ENCODE results near the gene SLC39A6. TPM values are rescaled to one million over a fixed set of nuclear protein-coding genes. Genes with fewer than 3 reads are reported as not detected.
"Not testable (repeated sequence)": the region's sequence is repeated elsewhere in the genome, so short reads cannot be mapped to it uniquely, and the experiment has no call there.

The SLC39A6 gene
- total RNA-seq, 1 donor from 2014 or later = 48.7 TPM

DNA sequence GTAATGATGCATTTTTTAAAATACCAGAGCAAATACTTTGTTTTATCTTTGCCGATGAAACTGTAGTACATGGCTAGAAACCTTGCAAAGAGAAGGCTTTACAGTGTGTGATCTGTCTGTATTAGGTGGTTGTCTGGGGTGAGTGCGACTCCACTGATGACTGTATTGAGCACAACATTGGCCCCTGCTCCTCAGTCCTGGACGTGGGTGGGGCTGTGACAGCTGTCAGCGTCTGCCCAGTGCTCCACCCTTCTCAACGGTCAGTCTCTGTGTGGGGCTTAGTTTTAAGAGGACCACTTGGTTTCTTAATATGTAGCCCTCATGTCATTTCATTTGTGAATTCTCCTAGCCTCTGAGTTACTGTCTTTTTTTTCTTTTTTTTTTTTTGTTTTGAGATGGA, 40.8 kb upstream of the SLC39A6 start:
- Mint-ChIP-seq H3K4me3 (no peak overlapping the region), H3K4me1 (ENCODE audit: unreplicated experiment) (no peaks in the 10 kb centered on the region), H3K36me3 (peaks cover 32% of the 10 kb centered on the region), H3K27ac (no peak overlapping the region), H3K27me3 (no peaks in the 10 kb centered on the region), H3K9me3 (no peaks in the 10 kb centered on the region)
- TF ChIP-seq, protein P1, sequence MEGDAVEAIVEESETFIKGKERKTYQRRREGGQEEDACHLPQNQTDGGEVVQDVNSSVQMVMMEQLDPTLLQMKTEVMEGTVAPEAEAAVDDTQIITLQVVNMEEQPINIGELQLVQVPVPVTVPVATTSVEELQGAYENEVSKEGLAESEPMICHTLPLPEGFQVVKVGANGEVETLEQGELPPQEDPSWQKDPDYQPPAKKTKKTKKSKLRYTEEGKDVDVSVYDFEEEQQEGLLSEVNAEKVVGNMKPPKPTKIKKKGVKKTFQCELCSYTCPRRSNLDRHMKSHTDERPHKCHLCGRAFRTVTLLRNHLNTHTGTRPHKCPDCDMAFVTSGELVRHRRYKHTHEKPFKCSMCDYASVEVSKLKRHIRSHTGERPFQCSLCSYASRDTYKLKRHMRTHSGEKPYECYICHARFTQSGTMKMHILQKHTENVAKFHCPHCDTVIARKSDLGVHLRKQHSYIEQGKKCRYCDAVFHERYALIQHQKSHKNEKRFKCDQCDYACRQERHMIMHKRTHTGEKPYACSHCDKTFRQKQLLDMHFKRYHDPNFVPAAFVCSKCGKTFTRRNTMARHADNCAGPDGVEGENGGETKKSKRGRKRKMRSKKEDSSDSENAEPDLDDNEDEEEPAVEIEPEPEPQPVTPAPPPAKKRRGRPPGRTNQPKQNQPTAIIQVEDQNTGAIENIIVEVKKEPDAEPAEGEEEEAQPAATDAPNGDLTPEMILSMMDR (conservative IDR thresholded peaks at IDR 0.05) = no peak
- no peak for DNase-seq (ENCODE audit: extremely low spot score, unreplicated experiment)

DNA sequence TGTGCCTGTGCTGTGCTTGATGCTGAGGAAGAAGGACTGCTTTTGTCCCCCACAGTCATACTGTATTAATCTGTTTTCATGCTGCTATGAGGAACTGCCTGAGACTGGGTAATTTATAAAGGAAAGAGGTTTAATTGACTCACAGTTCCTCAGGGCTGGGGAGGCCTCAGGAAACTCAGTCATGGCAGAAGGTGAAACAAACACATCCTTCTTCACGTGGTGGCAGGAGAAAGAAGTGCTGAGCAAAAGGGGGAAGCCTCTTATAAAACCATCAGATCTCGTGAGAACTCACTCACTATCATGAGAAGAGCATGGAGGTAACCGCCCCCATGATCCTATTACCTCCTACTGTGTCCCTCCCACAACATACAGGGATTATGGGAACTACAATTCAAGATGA, 39.2 kb upstream of the SLC39A6 start:
- peaks cover 38% of the 10 kb centered on the region for H3K36me3 Mint-ChIP-seq
- H3K4me3 Mint-ChIP-seq; H3K4me1 Mint-ChIP-seq (ENCODE audit: unreplicated experiment); H3K27ac Mint-ChIP-seq; H3K27me3 Mint-ChIP-seq; DNase-seq (ENCODE audit: extremely low spot score, unreplicated experiment); H3K9me3 Mint-ChIP-seq: not testable (repeated sequence)

DNA sequence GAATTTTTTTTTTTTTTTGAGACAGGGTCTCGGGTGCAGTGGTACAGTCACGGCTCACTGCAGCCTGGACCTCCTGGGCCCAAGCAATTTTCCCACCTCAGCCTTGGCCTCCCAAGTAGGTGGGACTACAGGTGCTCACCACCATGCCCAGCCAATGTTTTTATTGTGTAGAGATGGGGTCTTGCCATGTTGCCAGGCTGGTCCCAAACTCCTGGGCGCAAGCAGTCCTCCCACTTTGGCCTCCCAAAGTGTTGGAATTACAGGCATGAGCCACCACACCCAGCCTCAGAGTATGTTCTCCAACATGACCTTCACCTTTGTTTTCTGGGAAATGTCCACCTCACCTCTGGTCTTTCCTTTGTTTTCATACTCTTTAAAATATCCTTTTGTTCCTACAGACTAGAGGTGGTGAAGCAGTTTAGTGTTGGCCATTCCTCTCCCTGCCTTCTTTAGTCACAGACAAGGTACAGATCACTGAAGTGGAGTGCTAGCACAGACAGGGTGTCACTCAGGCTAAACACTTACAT, 38.6 kb upstream of the SLC39A6 start:
- Mint-ChIP-seq H3K27ac (no peak overlapping the region), H3K4me1 (ENCODE audit: unreplicated experiment) (no peaks in the 10 kb centered on the region), H3K9me3 (no peaks in the 10 kb centered on the region), H3K27me3 (no peaks in the 10 kb centered on the region), H3K4me3 (no peak overlapping the region), H3K36me3 (peaks cover 42% of the 10 kb centered on the region)
- TF ChIP-seq, protein P1 (conservative IDR thresholded peaks at IDR 0.05) = no peak
- DNase-seq (ENCODE audit: extremely low spot score, unreplicated experiment) = no peak

DNA sequence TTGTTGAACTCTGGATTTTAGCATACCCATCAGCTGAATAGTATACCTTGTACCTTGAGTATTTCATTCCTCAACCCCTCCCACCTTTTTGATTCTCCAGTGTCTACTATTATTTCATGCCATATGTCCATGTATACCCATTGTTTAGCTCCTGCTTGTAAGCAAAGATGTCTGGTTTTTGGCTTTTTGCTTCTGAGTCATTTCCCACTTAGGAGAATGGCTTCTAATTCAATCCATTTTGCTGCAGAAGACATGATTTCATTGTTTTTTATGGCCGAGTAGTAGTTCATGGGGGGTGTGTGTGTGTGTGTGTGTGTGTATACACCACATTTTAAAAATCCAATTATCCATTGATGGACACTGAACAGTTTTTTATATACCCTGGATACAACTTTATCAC, 33.8 kb upstream of the SLC39A6 start:
- no peaks in the 10 kb centered on the region for H3K9me3 Mint-ChIP-seq
- no peak overlapping the region for H3K4me3 Mint-ChIP-seq
- H3K27me3 Mint-ChIP-seq = no peaks in the 10 kb centered on the region
- peaks cover 55% of the 10 kb centered on the region for H3K36me3 Mint-ChIP-seq
- TF ChIP-seq, protein P1 (conservative IDR thresholded peaks at IDR 0.05) = no peak
- H3K27ac Mint-ChIP-seq = no peak overlapping the region
- no peaks in the 10 kb centered on the region for H3K4me1 Mint-ChIP-seq (ENCODE audit: unreplicated experiment)
- DNase-seq (ENCODE audit: extremely low spot score, unreplicated experiment) = no peak

DNA sequence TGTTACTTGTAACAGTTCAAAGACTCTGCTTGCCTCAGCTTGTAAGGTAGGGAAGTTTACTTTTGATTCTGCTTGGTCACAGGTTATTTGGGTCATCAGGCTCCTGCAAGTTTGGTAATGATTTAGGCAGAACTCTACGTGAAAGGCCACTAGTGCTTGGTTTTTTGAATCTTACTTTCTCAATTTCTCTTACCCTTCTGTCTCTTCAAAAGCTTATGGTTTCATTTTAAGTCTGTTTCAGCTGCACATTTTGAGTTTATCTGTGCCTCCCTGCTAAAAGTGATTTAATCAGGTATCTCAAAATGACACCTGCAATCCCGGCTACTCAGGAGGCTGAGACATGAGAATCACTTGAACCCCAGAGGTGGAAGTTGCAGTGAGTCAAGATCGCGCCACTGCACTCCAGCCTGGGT, 31.8 kb upstream of the SLC39A6 start:
- Mint-ChIP-seq H3K27me3 (no peaks in the 10 kb centered on the region), H3K9me3 (no peaks in the 10 kb centered on the region), H3K4me3 (no peak overlapping the region), H3K27ac (no peak overlapping the region), H3K36me3 (peaks cover 58% of the 10 kb centered on the region), H3K4me1 (ENCODE audit: unreplicated experiment) (no peaks in the 10 kb centered on the region)
- DNase-seq (ENCODE audit: extremely low spot score, unreplicated experiment) = no peak
- TF ChIP-seq, protein P1 (conservative IDR thresholded peaks at IDR 0.05) = no peak

DNA sequence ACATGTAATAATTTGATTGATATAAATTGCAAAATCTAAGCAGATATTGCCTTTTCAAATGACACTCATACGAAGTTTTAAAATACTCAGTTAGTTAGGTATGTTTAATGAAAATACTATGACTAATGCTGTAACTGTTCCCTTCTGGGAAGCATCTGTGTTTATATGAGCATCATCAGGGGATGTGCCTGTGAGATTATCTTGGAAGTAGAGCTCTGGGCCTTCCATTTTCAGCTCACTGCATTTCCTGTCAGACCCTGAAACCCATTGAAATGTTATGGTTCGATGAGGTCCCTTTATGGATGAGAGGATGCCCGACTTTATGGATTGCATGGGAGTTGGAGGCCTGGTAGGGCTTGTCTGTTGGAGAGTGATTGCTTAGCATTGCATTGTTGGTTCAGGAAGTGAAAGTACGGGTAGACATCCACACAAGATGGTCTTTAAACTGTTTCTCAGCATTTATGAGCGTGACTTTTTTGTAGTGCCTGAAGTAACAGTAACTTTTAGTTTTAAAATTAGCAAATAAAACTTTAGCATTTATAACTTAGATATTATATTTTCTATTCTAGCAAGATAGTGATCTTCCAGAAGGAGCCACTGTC, 29.2 kb upstream of the SLC39A6 start:
- Mint-ChIP-seq H3K36me3 (peaks cover 56% of the 10 kb centered on the region), H3K4me3 (no peak overlapping the region), H3K9me3 (no peaks in the 10 kb centered on the region), H3K27me3 (no peaks in the 10 kb centered on the region), H3K27ac (no peak overlapping the region), H3K4me1 (ENCODE audit: unreplicated experiment) (no peaks in the 10 kb centered on the region)
- TF ChIP-seq, protein P1 (conservative IDR thresholded peaks at IDR 0.05) = no peak
- no peak for DNase-seq (ENCODE audit: extremely low spot score, unreplicated experiment)
